Liver (tissue), 3 donors: ENCODE measurements around the gene RIMBP2.

ENCODE experiments used
- CTCF ChIP-seq: fragments of 150-350 bp; IDR thresholded peaks from 2 replicates; pipeline ENCODE4 v1.5.1; 2017; ENCODE audit warnings: improper control_type of control experiment, low read depth, low read length; ENCODE audit not compliant: missing input control
- EGR1 ChIP-seq, 2 donors: IDR thresholded peaks; 2 replicates each; pipeline ENCODE4 v1.6.1; 2016 to 2018; ENCODE audit warnings: antibody characterized with exemption in 2 of 2, low read depth in 2 of 2
- FOXA2 ChIP-seq: IDR thresholded peaks from 2 replicates; pipeline ENCODE4 v1.6.1; 2016; ENCODE audit warnings: antibody characterized with exemption
- GABPA ChIP-seq, 2 donors: IDR thresholded peaks in 1 of 2; conservative IDR thresholded peaks in 1 of 2; 2 replicates each; pipeline ENCODE4 v1.6.1; 2016; ENCODE audit warnings: antibody characterized with exemption in 2 of 2, mild to moderate bottlenecking in 1 of 2, moderate library complexity in 1 of 2
- HNF4A ChIP-seq, 2 donors: conservative IDR thresholded peaks; 2 replicates each; pipeline ENCODE4 v1.6.1; 2016; ENCODE audit warnings: antibody characterized with exemption in 2 of 2, mild to moderate bottlenecking in 2 of 2
- JUND ChIP-seq, 2 donors: IDR thresholded peaks; 2 replicates each; pipeline ENCODE4 v1.6.1; 2016; ENCODE audit warnings: antibody characterized with exemption in 2 of 2
- RAD21 ChIP-seq, 2 donors: IDR thresholded peaks; 2 replicates each; pipeline ENCODE4 v1.6.1; 2016; ENCODE audit warnings: antibody characterized with exemption in 2 of 2, mild to moderate bottlenecking in 2 of 2
- REST ChIP-seq: IDR thresholded peaks from 2 replicates; pipeline ENCODE4 v1.6.1; 2016; ENCODE audit warnings: antibody characterized with exemption, mild to moderate bottlenecking
- SP1 ChIP-seq: IDR thresholded peaks from 2 replicates; pipeline ENCODE4 v1.6.1; 2018; ENCODE audit warnings: antibody characterized with exemption, mild to moderate bottlenecking
- TAF1 ChIP-seq: conservative IDR thresholded peaks from 2 replicates; pipeline ENCODE4 v1.6.1; 2016; ENCODE audit warnings: antibody characterized with exemption, mild to moderate bottlenecking
- YY1 ChIP-seq: IDR thresholded peaks from 2 replicates; pipeline ENCODE4 v1.6.1; 2016; ENCODE audit warnings: antibody characterized with exemption, mild to moderate bottlenecking
- TF ChIP-seq, protein P1 (sequence below): IDR thresholded peaks from 2 replicates; pipeline ENCODE4 v1.6.1; 2016; ENCODE audit warnings: antibody characterized with exemption
- TF ChIP-seq, protein P2 (sequence below): IDR thresholded peaks from 2 replicates; pipeline ENCODE4 v1.6.1; 2016; ENCODE audit warnings: antibody characterized with exemption
- TF ChIP-seq, protein P3 (sequence below): IDR thresholded peaks from 2 replicates; pipeline ENCODE4 v1.6.1; 2016; ENCODE audit warnings: antibody characterized with exemption
- donor health status: healthy.
- donor health status: healthy.

GRCh38 chr12:130429656-130430505 is 286.2 kb downstream of the RIMBP2 start:
- no peak for TF ChIP-seq CTCF
- TF ChIP-seq RAD21 (IDR thresholded peaks at IDR 0.05): no peak
- no peak for TF ChIP-seq TAF1
- TF ChIP-seq, protein P1, sequence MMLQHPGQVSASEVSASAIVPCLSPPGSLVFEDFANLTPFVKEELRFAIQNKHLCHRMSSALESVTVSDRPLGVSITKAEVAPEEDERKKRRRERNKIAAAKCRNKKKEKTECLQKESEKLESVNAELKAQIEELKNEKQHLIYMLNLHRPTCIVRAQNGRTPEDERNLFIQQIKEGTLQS: no peak
- TF ChIP-seq YY1: no peak
- no peak for TF ChIP-seq REST
- no peak for TF ChIP-seq JUND (IDR thresholded peaks at IDR 0.05)
- no peak for TF ChIP-seq HNF4A (conservative IDR thresholded peaks at IDR 0.05)
- TF ChIP-seq GABPA (IDR thresholded peaks at IDR 0.05 in 1 of 2, conservative IDR thresholded peaks at IDR 0.05 in 1 of 2): no peak
- TF ChIP-seq, protein P2, sequence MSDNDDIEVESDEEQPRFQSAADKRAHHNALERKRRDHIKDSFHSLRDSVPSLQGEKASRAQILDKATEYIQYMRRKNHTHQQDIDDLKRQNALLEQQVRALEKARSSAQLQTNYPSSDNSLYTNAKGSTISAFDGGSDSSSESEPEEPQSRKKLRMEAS: no peak
- no peak for TF ChIP-seq SP1
- TF ChIP-seq, protein P3, sequence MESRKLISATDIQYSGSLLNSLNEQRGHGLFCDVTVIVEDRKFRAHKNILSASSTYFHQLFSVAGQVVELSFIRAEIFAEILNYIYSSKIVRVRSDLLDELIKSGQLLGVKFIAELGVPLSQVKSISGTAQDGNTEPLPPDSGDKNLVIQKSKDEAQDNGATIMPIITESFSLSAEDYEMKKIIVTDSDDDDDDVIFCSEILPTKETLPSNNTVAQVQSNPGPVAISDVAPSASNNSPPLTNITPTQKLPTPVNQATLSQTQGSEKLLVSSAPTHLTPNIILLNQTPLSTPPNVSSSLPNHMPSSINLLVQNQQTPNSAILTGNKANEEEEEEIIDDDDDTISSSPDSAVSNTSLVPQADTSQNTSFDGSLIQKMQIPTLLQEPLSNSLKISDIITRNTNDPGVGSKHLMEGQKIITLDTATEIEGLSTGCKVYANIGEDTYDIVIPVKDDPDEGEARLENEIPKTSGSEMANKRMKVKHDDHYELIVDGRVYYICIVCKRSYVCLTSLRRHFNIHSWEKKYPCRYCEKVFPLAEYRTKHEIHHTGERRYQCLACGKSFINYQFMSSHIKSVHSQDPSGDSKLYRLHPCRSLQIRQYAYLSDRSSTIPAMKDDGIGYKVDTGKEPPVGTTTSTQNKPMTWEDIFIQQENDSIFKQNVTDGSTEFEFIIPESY: no peak
- no peak for TF ChIP-seq FOXA2
- TF ChIP-seq EGR1 (IDR thresholded peaks at IDR 0.05; ENCODE audit: low read depth in 2 of 2): no peak
